Measurements from ENCODE around the gene DCAF8.

The DCAF8 gene

GRCh38 chr1:160194737-160195059 is 67.7 kb downstream of the DCAF8 start:
- no peak overlapping the region for H3K4me3 ChIP-seq (ENCODE audit: low read length)
- H3K27me3 ChIP-seq (replicated peaks; ENCODE audit: control insufficient read depth, insufficient read depth, low read length) = peaks cover 25% of the 10 kb centered on the region
- no peak overlapping the region for H3K9ac ChIP-seq (ENCODE audit: low read length)
- DNase-seq (ENCODE audit: low read depth) = no peak
- no peaks in the 10 kb centered on the region for H3K36me3 ChIP-seq (ENCODE audit: control insufficient read depth, insufficient read depth, low read length, severe bottlenecking)
- H3K4me1 ChIP-seq (ENCODE audit: control insufficient read depth, insufficient read depth, low read length) = peaks cover 7% of the 10 kb centered on the region
- no peaks in the 10 kb centered on the region for H3K9me3 ChIP-seq (ENCODE audit: control insufficient read depth, low read length)

- Histone ChIP-seq H3K9me3 (ENCODE audit: control insufficient read depth, low read length) (no peaks in the 10 kb centered on the region), H3K9ac (ENCODE audit: low read length) (no peak overlapping the region), H3K36me3 (ENCODE audit: control insufficient read depth, insufficient read depth, low read length, severe bottlenecking) (no peaks in the 10 kb centered on the region), H3K4me1 (ENCODE audit: control insufficient read depth, insufficient read depth, low read length) (peaks cover 11% of the 10 kb centered on the region), H3K4me3 (ENCODE audit: low read length) (no peak overlapping the region), H3K27me3 (replicated peaks; ENCODE audit: control insufficient read depth, insufficient read depth, low read length) (peaks cover 26% of the 10 kb centered on the region)
- no peak for DNase-seq (ENCODE audit: low read depth)
Measured at GRCh38 chr1:160193832-160194736, 68.3 kb downstream of the DCAF8 start.

- Histone ChIP-seq H3K9ac (ENCODE audit: low read length) (no peak overlapping the region), H3K4me3 (ENCODE audit: low read length) (no peak overlapping the region), H3K4me1 (ENCODE audit: control insufficient read depth, insufficient read depth, low read length) (peaks cover 11% of the 10 kb centered on the region), H3K27me3 (replicated peaks; ENCODE audit: control insufficient read depth, insufficient read depth, low read length) (peaks cover 23% of the 10 kb centered on the region), H3K36me3 (ENCODE audit: control insufficient read depth, insufficient read depth, low read length, severe bottlenecking) (no peaks in the 10 kb centered on the region), H3K9me3 (ENCODE audit: control insufficient read depth, low read length) (no peaks in the 10 kb centered on the region)
- peak; percentile 95 for DNase-seq (ENCODE audit: low read depth)
Measured at GRCh38 chr1:160193091-160193819, 69.1 kb downstream of the DCAF8 start.

- Histone ChIP-seq H3K9me3 (ENCODE audit: control insufficient read depth, low read length) (no peaks in the 10 kb centered on the region), H3K4me1 (ENCODE audit: control insufficient read depth, insufficient read depth, low read length) (peaks cover 11% of the 10 kb centered on the region), H3K4me3 (ENCODE audit: low read length) (no peak overlapping the region), H3K36me3 (ENCODE audit: control insufficient read depth, insufficient read depth, low read length, severe bottlenecking) (no peaks in the 10 kb centered on the region), H3K9ac (ENCODE audit: low read length) (no peak overlapping the region), H3K27me3 (replicated peaks; ENCODE audit: control insufficient read depth, insufficient read depth, low read length) (peaks cover 26% of the 10 kb centered on the region)
- no peak for DNase-seq (ENCODE audit: low read depth)
Measured at GRCh38 chr1:160192234-160192633, 70.1 kb downstream of the DCAF8 start.

GRCh38 chr1:160191756-160192155 is 70.6 kb downstream of the DCAF8 start:
- H3K9me3 ChIP-seq (ENCODE audit: control insufficient read depth, low read length) = no peaks in the 10 kb centered on the region
- no peak overlapping the region for H3K4me3 ChIP-seq (ENCODE audit: low read length)
- H3K27me3 ChIP-seq (replicated peaks; ENCODE audit: control insufficient read depth, insufficient read depth, low read length) = peaks cover 30% of the 10 kb centered on the region
- DNase-seq (ENCODE audit: low read depth) = no peak
- H3K36me3 ChIP-seq (ENCODE audit: control insufficient read depth, insufficient read depth, low read length, severe bottlenecking) = no peaks in the 10 kb centered on the region
- H3K9ac ChIP-seq (ENCODE audit: low read length) = no peak overlapping the region
- peaks cover 11% of the 10 kb centered on the region for H3K4me1 ChIP-seq (ENCODE audit: control insufficient read depth, insufficient read depth, low read length)

- Histone ChIP-seq H3K4me3 (ENCODE audit: low read length) (no peak within 1 kb of the TSS), H3K9me3 (ENCODE audit: control insufficient read depth, low read length) (no peaks in the 10 kb centered on the region), H3K9ac (ENCODE audit: low read length) (no peak within 1 kb of the TSS), H3K4me1 (ENCODE audit: control insufficient read depth, insufficient read depth, low read length) (peaks cover 11% of the 10 kb centered on the region), H3K27me3 (replicated peaks; ENCODE audit: control insufficient read depth, insufficient read depth, low read length) (peaks cover 31% of the 10 kb centered on the region), H3K36me3 (ENCODE audit: control insufficient read depth, insufficient read depth, low read length, severe bottlenecking) (no peaks in the 10 kb centered on the region)
- DNase-seq (ENCODE audit: low read depth) = peak; percentile 40
Measured at GRCh38 chr1:160189649-160190625, 72.4 kb downstream of the DCAF8 start, which contains the start of gene CASQ1. Gene CASQ1, plus strand, starts transcription at chr1:160190575. Its CDS starts 177 bp downstream, at chr1:160190752.

- peaks cover 8% of the 10 kb centered on the region for H3K4me1 ChIP-seq (ENCODE audit: control insufficient read depth, insufficient read depth, low read length)
- H3K27me3 ChIP-seq (replicated peaks; ENCODE audit: control insufficient read depth, insufficient read depth, low read length) = peaks cover 25% of the 10 kb centered on the region
- no peak overlapping the region for H3K4me3 ChIP-seq (ENCODE audit: low read length)
- H3K9ac ChIP-seq (ENCODE audit: low read length) = no peak overlapping the region
- no peaks in the 10 kb centered on the region for H3K36me3 ChIP-seq (ENCODE audit: control insufficient read depth, insufficient read depth, low read length, severe bottlenecking)
- no peaks in the 10 kb centered on the region for H3K9me3 ChIP-seq (ENCODE audit: control insufficient read depth, low read length)
- DNase-seq (ENCODE audit: low read depth) = no peak
Measured at GRCh38 chr1:160188341-160188740, 74.0 kb downstream of the DCAF8 start.

GRCh38 chr1:160187407-160187806 is 74.9 kb downstream of the DCAF8 start:
- Histone ChIP-seq H3K9me3 (ENCODE audit: control insufficient read depth, low read length) (no peaks in the 10 kb centered on the region), H3K4me1 (ENCODE audit: control insufficient read depth, insufficient read depth, low read length) (peaks cover 6% of the 10 kb centered on the region), H3K4me3 (ENCODE audit: low read length) (no peak overlapping the region), H3K27me3 (replicated peaks; ENCODE audit: control insufficient read depth, insufficient read depth, low read length) (peaks cover 25% of the 10 kb centered on the region), H3K9ac (ENCODE audit: low read length) (no peak overlapping the region), H3K36me3 (ENCODE audit: control insufficient read depth, insufficient read depth, low read length, severe bottlenecking) (no peaks in the 10 kb centered on the region)
- no peak for DNase-seq (ENCODE audit: low read depth)

GRCh38 chr1:160186729-160187128 is 75.6 kb downstream of the DCAF8 start:
- H3K4me1 ChIP-seq (ENCODE audit: control insufficient read depth, insufficient read depth, low read length) = peaks cover 6% of the 10 kb centered on the region
- H3K9ac ChIP-seq (ENCODE audit: low read length) = no peak overlapping the region
- DNase-seq (ENCODE audit: low read depth) = no peak
- no peak overlapping the region for H3K4me3 ChIP-seq (ENCODE audit: low read length)
- H3K9me3 ChIP-seq (ENCODE audit: control insufficient read depth, low read length) = no peaks in the 10 kb centered on the region
- H3K27me3 ChIP-seq (replicated peaks; ENCODE audit: control insufficient read depth, insufficient read depth, low read length) = peaks cover 30% of the 10 kb centered on the region
- H3K36me3 ChIP-seq (ENCODE audit: control insufficient read depth, insufficient read depth, low read length, severe bottlenecking) = no peaks in the 10 kb centered on the region

- no peak for DNase-seq (ENCODE audit: low read depth)
- Histone ChIP-seq H3K4me1 (ENCODE audit: control insufficient read depth, insufficient read depth, low read length) (peaks cover 6% of the 10 kb centered on the region), H3K9ac (ENCODE audit: low read length) (no peak overlapping the region), H3K27me3 (replicated peaks; ENCODE audit: control insufficient read depth, insufficient read depth, low read length) (peaks cover 30% of the 10 kb centered on the region), H3K4me3 (ENCODE audit: low read length) (no peak overlapping the region), H3K9me3 (ENCODE audit: control insufficient read depth, low read length) (no peaks in the 10 kb centered on the region), H3K36me3 (ENCODE audit: control insufficient read depth, insufficient read depth, low read length, severe bottlenecking) (no peaks in the 10 kb centered on the region)
Measured at GRCh38 chr1:160186246-160186645, 76.1 kb downstream of the DCAF8 start.
